ENCODE data around the gene MOCOS.

MOCOS gene

DNA sequence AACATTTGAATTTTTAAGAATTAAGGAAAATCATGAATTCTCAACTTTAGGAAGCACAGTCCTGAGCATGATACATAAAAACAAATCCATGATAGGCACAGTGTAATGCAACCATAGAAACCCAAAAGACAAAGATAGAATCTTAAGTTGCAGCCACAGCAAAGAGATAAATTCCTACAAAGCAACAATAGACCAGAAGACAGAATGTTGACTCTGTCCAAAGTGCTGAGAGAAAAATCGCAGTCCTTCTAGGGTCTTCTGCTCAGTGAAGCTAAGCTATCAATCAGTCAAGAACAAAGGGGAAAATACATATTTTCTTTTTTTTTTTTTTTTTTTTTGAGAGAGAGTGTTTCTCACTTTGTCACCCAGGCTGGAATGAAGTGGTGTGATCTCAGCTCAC lies 88.3 kb downstream of the MOCOS start:
- DNase-seq: no peak

DNA sequence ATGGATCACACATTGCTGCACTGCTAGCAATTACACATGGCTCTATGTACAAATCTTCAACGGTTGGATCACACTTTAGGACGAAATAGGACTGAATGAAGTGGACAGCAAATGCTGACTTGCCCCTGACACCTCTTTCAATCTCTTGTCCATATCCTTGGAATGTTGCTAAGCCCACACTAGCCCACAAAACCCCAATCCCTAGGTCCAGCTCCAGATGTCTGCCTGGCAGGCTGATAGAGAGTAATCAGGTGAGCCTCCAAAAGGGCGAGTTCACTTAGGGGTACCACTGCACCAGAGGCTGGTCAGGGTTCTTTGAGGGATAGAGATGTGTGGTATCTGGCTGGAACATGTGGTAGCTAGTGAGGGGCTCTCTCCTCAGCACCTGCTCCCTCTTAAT lies 91.7 kb downstream of the MOCOS start:
- no peak for DNase-seq

DNA sequence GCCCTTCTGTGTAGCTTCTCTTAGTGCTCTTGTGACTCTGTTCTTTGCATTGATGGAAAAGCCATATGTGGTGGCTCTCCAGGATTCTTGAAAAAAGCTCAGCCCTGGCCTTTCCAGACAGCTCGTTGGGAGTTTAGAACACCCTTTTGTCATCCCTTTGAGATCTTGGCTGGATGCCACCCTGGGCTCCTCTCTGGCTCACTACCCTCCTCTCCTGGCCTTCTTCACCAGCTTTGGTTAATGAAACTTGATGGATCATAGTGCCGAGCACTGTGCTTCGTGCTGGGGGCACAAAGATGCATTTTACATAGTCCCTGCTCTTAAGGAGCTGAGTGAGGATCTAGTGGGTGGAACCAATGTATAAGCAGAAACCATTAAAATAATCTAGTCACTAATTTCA lies 94.6 kb downstream of the MOCOS start:
- no peak for DNase-seq

DNA sequence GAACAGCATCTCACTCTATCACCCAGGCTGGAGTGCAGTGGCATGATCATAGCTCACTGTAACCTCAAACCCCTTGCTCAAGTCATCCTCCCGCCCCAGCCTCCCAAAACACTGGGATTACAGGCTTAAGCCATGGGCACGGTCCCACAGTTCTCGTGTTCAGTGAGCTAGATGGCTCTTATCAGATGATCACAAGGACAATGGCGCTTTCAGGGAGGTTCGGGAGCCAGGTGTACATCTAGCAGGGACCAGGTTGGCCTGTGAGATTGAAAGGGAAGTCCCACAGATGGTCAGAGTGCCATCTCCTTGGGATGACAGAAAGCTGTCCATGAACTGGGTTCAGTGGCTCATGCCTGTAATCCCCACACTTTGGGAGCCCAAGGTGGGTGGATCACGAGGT lies 96.2 kb downstream of the MOCOS start:
- DNase-seq: no peak

DNA sequence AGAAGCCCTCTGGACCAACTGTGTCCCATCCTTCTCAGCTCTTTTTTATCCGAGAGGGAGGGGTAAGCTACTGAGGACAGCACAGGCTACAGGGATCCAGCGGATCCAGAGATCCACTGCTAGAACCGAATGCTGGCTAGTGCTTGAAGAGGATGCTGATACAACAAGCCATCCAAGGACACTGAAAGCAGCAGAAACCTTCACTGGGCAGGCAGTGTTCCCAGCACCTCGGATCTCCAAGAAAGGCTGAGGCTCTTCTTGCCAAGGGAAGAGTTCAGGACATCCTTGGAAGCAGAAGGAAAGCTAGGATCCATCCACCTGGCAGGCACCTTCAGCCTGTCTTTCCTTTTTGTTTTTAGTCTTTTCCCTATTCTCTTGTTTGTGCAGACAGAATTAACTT lies 97.0 kb downstream of the MOCOS start:
- no peak for DNase-seq

DNA sequence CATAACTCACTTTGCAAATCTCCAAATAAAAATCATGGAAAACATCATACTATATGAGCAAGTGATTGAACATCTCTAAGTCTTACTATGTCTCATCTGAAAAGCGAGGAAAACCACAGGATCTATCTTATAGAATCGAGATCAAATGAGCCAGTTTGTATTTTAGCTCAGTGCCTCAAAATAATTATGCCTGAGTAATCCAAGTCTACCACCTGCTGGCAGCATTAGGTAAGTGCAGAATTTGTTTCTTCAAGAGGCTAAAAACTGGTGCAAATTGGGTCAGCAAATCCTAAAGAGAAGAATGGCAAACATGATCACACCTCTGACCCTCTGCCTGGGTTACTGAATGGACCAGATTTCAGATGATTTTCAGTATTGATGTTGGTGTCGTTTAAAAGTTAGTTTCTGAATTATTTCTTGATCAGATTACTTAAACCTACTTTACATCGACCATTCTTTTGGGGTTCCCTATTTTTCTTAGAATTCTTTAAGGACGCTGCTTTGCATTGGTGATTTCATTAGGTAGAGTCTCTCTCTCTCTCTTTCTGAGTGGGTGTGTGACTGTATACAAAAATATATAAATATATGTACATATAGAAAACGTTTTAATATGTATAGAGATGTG lies 97.5 kb downstream of the MOCOS start:
- peak; percentile 56 for DNase-seq

DNA sequence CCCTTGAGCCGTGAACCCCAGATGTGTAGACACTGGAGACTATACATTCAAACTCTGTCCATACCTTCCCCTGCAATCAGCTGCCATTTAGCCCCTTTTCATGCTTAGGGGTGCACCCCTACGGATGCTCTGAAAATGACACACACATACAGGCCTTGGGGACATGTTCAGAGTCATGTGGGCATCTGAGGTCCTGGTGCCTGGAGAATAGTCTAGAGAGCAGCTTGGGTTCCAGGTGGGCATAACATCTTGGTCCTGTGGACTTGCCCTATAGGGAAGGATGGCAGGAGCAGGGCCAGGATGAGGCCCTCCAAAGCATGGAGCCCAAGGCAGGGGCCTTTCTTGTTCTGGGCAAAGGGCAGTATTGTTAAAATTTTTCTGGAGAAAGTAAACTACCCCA lies 100.4 kb downstream of the MOCOS start:
- no peak for DNase-seq

DNA sequence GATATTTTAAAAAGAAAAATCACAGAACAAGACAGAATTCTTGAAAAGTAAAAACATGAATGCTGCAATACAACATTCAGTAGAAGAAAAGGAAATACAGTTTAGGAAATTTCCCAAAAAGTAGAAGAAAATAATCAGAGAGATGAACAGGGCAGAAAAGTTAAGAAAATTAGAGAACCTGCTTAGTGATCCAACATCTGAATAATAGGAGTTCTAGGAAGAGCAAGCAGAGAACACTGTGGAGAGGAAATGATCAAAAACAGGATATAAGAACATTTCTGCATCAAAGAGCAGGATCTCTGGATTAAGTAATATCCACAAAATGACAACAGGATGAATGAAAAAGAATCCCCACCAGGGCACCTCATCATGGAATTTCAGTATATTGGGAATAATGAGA lies 101.4 kb downstream of the MOCOS start:
- no peak for DNase-seq

DNA sequence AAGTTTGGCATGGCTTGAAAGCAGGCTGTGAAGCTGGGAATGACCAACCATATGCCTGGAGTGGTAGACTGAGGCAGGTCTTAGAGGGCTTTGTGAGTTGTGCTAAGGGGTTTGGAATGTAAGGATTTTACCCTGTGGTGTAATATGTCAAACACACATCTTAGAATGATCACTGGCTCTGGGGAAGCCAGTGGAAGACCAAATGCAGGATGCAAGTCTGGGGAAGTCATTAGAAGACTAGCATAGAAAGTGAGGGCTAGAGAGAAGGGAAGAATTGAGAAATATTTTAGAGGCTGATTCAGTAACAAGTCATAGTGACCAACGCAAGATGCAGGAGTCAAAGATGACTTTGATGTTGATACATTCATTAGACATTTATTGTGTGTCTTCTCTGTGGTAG lies 106.7 kb downstream of the MOCOS start:
- no peak for DNase-seq

DNA sequence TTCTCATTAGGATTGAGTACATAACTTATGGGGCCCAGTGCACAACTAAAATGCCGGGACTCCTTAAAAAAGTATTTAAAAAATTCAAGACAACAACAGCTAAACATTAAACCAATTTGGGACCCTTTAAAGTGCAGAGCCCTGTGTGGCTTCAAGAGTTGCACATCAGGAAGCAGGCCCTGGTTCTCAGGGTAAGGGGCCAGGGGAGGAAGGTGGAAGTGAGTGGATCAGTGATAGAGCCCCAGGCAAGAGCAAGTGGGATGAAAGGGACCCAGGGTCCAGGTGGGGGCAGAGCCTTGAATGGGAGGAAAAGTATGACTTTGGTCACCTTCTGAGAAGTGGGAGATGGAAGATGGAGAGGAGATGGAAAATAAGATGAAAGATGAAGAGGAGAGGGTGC lies 107.9 kb downstream of the MOCOS start:
- DNase-seq: no peak

DNA sequence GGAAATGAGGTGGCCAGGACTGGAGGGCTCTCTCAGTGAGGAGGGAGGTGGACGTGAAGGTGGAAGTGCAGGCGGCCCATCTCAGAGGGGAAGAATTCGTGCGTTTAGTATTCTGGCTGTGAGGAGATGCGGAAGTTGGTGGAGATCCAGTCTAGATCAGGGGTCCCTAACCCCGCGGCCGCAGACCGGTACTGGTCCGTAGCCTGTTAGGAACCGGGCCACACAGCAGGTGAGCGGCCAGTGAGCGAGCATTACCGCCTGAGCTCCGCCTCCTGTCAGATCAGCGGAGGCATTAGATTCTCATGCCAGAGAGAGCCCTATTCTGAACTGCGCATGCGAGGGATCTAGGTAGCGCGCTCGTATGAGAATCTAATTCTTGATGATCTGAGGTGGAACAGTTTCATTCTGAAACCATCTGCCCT lies 108.6 kb downstream of the MOCOS start:
- DNase-seq: no peak

DNA sequence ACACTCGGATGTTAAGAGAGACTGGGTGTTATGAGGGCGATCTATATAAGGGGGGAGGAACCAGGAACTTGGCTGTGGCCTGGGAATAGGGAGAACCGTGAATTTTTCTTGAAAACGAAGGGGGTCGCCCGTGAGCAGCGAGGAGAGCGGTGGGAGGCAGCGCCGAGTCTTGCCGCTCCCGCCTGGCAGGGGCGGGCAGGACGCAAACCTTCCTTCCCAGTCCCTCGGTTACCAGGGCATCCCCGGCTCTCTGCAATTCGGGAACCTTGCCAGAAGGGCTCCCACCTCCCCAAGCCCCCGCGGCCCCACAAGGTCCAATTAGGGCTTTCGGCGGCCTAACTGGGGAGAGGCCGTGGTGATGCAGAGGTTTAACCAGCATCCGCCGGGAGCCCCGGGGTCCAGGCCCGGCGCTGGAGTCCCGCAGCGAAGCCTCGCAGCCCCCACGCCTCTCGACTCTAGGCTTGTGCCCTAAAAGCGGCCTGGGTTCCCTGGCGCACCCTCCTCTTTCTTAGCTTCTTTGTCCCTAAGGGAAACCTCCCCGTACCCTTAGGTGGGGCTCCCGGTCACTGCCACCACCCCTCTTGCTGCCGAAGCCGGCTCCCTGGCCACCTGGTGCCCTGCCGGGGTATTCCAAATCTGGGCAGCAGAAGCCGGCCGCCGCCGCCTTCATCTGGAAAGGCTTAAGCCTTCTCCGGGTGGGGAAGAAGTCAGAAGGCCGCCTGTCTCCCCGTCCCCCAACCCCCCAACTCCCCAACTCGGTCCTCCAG lies 109.5 kb downstream of the MOCOS start:
- DNase-seq: peak; percentile 54

DNA sequence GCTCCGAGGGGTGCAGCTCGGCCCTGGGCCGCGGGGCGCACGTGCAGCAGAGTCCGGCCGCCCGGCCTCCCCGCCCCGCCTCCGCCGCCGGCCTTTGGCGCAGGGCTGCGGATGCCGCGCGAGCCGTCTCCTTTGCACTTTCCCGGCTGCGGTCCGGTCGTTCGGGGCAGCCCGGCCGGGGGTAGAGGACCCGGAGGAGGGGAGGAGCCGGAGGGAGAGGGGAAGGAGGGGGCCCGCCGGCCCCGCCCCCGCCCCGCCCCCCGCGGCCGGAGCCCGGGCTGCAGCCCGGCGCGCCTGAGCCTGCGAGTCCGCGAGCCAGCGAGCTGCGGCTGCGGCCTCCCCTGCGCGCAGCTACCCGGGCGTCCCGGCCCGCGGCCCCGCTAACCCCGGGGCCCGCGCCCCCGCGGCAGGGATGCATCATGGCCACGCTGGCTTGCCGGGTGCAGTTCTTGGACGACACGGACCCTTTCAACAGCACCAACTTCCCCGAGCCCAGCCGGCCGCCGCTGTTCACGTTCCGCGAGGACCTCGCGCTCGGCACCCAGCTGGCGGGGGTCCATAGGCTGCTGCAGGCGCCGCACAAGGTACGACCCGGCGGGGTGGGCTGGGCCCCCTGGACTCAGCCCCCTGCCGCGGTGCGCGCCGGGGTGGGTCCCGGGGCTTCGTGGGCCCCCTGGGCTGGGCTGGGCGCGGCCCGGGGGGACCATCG lies 110.3 kb downstream of the MOCOS start, which contains the start of gene FHOD3:
Gene FHOD3 (plus strand): TSS at position 297 of the 709 bp plus-strand sequence. CDS start 123 bp downstream, at position 420.
- no peak for DNase-seq

DNA sequence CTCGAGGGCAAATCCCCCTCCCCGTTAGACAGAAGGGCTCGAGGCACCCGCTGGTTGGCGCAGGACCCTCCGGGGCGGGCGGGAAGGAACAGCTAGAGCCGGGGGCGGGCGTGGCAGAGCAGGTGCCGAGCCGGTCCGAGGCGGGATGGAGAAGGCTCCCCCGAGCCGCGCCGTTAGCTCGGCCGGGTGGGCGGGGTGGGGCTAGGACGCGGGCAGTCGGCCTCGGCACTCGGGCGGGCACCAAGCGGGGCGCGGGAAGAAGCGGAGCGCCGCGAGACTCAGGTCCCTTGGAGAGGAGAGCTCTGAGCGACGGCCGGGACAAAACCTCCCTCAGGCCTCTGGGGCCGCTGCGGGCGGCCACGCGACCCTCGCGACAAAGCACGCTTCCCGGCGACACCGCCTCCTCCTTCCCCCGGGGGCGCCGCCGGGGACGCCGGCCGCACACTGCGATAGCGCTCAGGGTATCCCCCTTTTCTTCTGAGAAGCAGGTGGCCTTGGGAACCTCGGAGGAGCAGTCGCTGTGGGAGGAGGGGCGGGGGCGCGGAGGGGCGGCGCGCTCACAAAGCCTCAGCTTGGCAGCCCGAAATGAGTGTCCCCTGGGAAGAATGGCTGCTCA lies 110.9 kb downstream of the MOCOS start:
- no peak for DNase-seq

DNA sequence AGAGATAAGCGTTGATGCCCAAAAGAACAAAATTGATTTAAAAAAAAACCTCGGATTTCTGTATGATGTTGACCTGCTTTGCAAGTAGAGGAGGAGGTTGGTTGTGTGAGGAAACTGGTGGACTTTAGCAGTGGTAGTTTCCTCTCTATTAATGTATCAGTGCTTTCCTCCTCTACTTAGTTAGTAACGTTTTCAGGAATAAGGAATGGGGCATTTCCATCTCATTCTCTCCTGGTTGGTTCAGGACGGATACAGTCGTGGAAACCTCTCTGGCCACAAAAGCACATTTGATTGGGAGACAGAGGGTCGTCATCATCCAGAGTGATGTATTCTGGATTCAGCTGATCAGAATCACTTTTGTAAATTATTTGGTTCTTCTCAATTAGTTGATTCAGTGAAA lies 111.7 kb downstream of the MOCOS start:
- no peak for DNase-seq

DNA sequence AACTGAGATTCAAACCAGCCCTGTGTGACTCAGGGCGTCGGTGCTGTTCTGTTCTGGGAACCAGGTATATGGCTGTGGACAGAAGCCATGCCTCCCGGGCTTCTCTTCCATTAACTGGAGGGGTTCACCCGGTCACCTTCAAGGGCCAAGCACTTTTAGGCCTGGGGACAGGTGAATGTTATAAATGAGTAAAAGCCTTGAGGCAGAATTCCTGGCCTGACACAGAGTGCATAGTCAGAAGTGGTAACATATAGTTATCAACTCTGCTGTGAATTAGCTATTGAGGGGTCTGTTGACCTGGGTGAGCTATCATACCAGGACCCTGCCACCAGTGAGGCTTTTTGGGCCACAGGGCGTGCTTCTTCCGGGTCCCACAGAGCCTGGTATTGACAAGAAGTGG lies 112.9 kb downstream of the MOCOS start:
- no peak for DNase-seq

DNA sequence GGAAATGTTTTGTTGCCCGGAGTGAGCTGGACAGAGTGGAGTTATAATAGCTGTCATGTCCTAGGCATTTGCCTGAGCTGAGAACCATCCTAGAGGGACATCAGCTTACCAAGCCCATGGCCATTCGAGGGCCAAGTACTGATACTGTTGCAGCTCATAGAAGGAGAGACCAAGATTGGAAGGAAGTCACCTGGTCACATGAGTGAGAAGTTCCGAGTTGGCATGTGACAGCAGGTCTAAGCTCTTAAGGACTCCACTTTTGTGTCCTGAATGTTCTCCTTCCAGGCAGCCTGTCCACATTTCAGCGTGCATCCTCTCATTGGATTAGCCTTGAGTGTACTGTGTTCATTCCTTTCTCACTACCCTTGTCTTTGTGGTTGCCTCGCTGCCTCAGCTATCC lies 114.6 kb downstream of the MOCOS start:
- no peak for DNase-seq

DNA sequence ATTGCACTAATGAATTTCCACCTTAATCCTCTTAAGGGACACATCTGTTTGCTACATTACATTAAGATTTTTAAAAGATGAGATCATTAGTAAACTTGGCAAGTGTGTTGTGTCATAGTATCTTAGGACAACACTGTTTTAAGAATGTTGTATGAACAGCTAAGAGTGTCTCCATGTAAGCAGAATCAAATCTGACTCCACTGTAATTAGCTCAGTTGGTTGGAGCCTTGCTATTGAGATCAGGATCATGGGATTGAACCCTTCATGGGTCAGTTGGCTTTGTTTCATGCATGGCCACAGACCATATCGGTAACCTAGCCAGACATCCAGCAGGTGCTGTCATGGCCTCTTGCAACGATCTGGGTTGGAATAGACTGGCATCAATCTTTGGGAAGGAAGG lies 115.4 kb downstream of the MOCOS start:
- no peak for DNase-seq

DNA sequence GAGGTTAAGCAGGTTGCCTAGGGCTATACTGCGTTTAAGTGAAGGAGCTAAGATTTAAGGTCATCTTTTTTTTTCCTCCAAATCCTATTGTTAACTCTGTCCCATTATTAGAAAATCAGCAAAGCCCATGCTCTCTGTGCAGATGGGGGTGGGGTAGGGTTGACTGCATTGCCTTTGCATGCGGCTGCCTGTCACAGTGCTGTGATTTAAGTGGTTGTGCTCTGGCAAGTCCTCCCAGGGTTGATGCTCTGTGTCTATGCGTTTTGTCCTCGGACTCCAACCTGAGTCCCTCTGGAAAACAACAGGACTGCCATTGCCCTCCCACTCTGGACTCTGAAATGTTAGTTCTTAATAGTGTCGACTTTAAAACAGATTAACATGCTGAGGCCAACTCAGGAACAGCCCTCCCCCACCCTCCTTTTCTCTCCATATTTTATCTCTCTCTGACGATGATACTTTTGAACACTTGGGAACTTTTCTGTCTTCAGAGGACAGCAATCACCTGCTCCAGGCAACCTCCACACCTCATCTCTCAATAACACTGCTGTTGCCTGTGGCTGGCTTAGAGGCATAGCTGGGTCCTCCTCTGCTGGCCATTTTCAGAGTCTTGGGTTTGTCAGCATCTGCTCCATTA lies 116.0 kb downstream of the MOCOS start:
- no peak for DNase-seq

DNA sequence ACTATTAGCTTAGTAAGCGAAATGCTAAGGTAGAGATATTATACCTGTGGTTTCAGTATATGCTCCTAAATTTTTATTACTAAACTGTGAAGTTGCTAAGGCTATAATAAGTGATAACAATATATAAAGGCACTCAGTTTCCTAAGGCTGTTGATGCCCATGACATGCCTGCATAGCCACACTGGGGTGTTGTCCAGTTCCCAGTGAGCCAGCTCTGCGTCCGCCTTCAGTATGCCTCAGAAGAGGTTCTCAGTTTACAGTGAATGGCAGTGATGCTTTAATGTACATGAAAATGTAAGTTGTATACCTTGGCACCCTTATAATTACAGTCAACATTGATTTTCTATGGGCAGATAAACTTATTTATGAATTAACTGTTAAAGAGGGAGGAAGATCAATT lies 117.4 kb downstream of the MOCOS start:
- no peak for DNase-seq

DNA sequence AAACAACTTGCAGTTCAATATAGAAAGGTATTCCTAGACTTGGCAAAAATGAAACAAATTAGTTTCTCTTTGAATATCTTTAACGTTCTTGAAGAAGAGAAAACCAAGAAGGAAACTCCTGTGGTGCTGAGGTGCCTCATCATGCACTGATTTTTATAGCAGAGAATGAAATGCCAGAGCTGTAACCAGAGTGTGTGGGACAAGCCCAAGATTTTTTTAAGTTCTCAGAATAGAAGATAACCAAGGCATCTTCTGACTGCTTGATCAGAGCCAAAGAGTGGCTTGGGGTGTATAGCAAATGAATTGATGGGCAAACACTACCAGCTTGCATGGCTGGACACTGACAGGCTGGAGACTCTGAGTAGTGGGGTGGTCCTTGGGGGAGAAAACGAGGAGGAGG lies 118.1 kb downstream of the MOCOS start:
- DNase-seq: no peak

DNA sequence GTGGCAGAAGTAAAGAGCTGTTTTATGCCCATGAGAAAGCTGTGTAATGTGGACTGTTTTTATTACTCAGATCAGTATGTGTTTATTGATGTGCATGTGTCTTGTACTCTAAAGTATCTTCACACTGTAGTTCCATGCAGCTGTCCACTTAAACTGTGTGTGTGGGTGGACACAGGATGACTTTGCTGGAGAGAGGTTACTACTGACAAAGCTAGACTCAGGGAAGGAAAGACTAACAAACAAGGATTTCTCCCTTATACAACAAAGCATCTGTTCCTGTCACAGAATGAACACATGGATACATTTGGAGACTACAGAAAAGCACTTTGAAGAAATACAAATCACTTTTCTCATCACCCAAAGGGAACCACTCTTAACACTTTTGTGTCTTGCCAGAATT lies 120.2 kb downstream of the MOCOS start:
- no peak for DNase-seq

All from NCI-H2107 (cell line).